ENCODE data around the gene PCP4.

Gene PCP4

DNA sequence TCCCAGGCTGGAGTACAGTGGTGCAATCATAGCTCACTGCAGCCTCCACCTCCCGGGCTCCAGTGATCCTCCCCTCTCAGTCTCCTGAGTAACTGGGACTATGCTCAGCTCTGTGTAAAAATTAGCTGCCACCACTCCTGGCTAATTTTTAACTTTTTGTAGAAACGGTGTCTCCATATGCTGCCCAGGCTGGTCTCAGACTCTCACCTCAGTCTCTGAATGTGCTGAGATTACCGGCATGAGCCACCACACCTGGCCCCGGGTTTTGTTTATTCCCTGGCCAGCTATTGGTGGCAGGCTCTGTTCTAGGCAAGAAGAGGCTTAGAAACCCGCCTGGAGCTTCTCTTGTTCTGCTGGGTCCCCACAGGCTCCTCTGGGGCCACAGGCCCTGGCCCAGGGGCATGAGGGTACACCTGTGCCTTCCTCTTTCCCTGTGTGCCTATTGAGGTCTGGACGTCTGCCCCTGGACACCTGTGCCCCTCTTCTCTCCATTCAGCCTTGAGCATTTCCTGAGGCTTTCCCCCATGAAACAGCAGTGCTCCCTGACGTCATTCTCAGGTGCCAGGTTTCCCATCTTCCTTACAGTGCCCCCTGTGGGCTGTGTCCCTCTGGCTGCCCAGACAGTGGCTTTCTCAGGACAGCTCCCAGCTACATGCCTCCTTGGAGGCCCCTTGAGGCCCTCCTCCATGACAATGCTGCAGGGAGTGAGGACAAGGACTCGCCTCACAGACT is 57.5 kb downstream of the PCP4 start:
- DNase-seq: no peak

DNA sequence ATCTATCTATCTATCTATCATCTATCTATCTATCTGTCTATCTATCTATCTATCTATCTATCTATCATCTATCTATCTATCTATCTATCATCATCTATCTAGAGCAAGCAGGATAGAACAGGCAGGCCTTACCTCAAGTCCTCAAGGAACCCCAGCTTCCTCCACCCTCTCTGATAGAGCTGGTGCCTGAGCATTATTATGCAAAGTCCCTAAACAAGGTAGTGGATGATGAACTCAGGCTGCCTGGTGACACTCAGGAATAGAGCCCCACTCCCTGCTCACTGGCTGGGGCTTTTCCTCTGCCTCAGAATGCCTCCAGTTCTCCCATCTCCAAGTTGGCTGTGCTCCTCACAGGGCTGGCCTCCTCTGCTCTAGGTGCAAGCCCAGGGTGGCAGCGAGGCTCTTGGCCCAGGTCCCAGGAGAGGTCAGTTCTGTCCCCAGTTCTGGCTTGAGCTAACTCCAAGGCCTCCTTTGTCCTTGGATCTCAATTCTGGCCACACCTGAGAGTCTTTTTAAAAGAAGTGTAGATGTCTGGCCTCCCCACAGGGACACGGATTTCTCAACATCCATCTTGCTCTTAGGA is 60.2 kb downstream of the PCP4 start:
- no peak for DNase-seq

DNA sequence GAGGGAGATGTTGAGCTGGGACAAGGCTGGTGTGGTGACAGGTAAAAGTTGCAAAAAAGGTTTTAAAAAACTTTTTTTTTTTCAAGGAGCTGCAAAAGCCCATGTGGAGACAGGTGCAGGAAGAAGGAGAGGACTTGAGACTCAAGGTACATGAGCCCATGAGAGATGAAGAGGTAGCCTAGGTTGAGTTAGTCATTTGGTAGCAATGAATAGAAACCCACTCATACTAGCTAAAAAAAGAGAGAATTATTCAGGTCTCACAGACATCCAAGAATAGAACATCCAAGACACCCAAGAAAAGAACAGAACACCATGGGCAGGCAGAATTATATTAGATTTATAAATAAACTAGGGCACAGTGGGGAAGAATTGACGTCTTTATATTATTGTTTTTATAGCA is 65.1 kb downstream of the PCP4 start:
- DNase-seq: no peak

DNA sequence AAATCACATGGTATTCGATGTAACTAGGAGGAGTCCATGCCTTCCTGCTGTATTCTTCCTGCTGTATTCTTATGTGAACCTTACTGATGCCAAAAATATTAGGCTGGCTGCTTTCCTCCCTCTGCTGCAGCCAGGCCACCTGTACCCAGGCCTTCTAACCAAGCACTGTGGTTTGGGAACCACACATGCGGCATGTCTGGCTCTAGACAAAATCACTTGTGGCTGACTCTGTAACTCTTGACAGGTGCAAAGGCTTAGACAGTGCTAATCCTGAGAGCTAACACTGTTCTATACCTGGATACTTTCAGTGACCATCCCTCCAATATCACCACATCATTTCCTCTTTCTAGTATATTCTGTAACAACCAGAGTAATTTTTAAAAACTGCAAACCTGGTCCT is 67.7 kb downstream of the PCP4 start:
- DNase-seq: no peak

DNA sequence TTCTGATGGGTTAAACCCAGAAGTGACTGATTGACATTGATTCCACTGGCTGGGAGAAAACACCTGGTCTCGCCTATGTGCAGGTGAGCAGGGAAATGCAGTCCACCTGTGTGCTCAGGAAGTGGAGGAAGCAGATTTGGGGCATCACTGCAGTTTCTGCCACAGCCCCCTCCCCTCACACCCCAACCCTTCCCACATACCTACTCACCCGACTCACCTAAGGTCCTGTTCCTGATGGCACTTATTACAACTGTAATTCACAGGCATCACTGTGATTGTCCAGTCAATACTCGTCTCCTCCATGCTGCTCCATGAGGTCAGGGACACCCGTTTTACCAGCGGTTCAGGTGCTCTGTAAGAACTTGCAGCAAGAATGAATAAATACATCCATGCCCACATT is 68.5 kb downstream of the PCP4 start:
- DNase-seq: no peak

DNA sequence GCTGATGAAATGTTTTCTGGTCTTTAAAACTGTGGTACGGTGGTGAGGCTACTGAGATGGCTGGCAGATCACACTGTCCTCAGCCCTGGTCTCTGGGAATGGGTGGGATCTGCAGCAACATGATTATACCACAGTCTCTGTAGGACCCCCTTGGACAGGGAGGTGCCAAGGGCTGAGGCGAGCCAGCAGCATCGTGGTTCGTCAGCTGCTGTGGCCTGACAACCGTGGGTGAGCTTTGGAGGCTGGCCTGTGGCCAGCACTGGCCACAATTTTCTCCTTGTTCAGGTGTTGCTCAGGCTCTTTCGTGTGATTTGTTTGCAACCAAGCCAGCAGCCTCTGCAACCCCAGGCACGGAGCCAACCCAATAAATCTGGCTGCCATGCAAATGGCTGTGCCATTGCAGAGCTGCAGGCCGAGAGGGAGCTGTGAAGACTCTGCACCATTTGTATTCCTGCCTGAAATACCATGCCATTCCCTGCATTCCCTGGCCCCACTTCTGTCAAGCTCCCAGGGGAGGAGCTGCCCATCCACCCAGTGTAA is 70.9 kb downstream of the PCP4 start:
- DNase-seq: no peak

DNA sequence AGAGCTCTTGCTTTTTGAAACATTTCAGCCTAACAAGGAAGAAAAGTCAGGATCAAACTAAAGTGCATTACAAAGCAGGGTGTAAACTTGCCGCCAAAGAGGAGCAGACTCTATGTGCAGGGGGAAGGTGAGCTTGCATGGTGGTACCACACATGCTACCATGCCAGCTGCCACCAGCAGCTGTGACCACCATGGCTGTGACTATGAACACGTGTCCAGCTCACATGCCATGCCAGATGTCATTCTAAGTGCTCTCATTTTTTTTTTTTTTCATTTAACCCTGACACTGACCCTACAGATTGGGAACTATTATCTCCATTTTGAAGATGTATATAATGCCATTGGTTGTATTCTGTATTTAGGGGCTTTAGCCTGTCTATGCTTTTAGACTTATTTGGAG is 79.0 kb downstream of the PCP4 start:
- DNase-seq: no peak

DNA sequence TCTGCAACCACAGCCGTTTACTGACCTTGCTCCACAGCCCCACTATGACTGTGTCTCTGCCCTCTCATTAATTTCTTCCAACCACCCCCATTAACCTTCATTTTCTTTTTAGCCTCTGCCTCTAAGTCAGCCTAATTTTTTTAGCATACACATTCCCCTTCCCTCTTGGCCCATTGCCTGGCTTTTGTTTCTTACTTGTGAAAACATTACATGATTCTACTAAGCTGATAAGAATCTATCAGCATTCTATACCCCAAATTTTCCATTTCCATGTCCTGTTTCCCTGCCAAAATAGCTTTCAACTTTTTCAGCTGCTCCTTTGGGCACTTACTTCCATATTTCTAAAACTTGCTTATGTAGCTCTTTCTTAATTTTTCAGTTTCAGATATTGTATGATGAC is 79.8 kb downstream of the PCP4 start:
- no peak for DNase-seq

DNA sequence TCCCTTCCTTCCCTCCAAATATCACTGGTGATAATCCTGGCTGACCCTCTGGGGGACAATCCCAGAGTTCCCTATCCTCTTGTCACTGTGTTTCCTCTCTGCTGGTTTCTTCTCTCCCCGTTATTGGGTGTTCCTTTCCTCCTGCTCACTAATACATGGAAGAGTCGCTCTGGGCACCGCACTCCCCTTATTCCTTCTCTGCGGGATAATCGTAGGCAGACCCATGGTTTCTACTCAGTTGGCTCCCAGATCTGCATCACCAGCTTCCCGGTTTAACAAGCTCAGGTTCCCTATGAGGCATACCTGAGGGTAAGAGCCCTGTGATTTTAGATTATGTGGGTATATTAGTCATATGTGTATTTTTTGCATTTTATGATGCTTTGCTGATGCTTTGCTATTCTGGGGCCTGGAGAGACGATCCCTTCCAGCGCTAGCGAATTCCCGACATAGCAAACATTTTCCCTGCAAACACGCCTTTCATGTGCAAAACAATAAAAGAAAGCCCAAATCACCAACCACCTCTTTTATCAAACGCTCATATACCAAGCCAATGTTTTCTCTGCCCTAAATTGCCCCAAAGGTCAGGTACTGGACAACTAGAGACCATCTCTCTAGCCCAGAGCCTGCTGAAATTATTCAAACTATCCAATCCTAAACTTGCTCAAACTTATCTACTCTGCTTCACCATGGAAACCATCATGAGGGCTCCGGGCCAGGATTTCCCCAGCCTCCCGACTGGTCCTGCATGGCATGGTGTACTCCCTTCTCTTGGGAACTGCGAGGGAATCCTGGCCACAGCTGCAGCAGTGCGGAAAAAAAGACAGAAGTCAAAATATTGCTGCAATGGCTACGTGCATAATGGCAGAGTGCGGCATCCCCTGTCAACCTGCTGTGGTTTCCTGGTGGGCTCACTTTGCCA is 84.2 kb downstream of the PCP4 start:
- DNase-seq: no peak

DNA sequence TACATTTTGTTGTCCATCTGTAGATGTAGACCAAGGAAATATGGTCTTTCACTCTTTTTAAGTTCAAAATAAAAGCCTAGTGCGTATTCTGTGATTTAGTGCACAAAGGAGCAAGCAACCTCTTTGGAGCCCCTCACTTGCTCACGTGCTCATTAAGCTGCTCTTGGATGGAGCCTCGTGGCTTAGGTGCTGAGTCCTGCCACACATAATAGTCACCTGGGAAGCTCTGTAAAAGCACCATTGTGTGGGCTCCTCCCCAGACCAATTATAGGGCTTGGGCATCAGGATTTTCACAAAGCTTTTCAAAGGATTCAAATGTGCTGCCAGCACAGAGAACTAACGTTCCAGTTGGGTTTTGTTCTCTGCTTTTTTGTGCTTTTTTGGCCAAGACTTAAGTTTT is 85.0 kb downstream of the PCP4 start:
- DNase-seq: no peak

DNA sequence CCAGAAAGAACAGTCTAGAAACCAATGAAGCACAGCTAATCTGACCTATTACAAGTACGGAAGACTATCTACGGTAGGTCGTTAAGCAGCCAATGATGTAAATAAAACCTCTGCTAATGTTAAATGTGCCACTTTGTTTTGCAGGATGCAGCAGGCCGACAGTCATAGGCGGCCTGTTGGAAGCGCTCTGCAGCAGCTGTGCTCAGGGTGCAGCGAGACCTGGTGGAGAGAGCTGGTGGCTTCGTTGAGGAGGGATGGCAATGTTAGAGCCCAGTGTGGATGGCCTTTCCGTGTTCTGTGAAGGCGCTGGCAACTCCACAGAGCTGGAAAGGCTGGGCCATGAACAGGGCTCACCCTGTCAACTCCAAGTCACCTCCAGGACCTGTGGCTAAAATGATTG is 87.3 kb downstream of the PCP4 start:
- DNase-seq: no peak

DNA sequence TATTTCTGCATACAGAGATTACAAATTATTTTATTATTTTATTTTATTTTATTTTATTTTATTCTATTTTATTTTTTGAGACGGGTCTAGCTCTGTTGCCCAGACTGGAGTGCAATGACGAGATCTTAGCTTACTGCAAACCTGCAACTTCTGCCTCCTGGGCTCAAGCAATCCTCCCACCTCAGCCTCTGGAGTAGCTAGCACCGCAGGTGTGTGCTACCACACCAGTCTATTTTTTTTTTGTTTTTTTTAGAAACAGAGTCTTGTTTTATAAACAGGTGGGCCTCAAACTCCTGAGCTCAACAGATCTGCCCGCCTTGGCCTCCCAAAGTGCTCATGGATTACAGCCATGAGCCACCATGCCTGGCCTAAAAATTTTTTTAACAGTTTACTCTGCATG is 88.1 kb downstream of the PCP4 start:
- DNase-seq: no peak

DNA sequence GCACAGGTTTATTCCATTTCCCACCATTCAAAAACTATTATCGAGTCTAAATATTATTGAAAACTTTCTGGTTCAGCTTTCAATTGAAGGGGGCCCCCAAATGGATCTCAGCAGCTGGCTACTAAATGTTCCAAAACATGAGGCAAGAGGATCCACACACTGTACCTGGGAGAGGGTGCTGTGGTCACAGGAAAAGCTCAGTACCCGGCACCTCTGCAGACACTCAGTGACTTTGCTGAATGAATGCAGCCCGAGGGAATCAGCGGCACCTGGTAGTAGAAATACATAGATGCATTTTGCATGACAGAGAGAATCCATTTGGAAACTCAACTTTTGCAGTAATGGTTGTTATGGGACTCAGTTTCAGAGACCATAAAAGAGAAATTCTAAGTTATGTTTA is 89.3 kb downstream of the PCP4 start:
- DNase-seq: no peak

DNA sequence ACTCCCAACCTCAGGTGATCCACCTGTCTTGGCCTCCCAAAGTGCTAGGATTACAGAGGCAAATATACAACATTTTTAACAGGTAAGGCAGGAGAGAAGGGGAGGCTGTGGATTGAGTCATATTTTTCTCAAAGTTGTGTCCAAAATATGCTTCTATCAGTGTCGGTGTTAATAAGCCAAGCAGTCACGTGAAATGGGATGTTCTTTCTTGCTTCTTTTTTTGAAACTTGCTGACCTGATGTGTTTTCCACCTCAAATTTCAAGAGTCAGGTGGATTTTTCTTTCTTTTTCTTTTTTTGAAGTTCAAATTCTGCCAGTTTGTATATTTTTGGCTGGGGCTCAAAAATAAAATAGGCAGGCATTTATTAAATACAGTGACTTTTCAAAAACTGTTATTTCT is 91.5 kb downstream of the PCP4 start:
- DNase-seq: no peak

DNA sequence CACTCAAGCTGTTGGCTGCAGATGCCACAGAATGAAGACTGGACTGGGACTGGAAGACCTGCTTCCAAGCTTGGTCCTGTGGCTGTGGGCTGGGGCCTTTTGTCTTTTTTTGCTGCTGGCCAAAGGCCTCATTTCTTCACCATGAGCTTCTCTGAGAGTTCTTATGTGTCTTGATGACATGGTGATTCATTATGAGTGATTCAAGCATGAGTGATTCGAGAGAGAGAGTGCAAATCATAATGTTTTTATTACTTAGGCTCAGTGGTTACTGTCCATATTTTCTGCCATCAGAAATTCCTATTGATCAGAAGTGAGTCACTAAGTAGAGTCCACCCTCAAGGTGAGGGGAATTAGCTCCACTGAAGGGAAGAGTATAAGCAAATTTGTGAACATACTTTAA is 94.0 kb downstream of the PCP4 start:
- no peak for DNase-seq

DNA sequence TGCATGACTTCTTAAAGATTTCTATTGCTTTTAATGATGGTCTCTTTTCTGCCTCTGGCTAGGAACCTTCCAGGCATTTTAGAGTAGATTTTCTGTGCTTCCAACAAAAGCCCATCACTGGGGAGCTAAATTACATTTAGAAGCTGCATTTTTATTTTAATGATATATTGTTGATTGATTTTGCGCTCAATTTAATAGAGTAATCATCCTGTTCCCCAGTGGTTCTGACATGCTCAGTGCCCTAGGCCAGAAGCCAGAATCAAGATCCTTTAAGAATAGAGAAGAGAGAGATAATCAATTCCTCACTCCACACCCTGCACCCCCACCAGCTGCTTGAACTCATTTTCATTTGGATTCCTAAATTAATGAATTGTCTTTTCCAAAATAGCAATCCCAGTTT is 97.8 kb downstream of the PCP4 start:
- DNase-seq: no peak

DNA sequence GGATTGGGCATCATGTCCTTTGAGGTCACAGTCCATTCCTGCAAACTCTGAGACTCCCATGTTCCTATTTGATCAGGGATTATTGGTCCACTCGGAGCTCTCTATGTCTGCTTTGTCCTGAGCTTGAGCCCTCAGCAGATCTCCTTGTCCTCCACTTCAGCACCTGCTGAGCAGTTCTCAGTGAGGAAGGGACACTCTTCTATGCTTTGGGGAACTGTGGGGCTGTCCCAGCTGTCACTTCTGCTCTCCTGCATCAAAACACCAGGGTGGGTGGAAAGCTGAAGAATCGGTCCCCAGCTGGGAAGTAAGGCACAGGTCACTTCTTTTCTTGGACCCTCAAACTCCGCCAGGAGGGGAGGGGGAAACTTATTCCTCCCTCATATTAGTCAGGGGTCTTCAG is 99.5 kb downstream of the PCP4 start:
- no peak for DNase-seq

DNA sequence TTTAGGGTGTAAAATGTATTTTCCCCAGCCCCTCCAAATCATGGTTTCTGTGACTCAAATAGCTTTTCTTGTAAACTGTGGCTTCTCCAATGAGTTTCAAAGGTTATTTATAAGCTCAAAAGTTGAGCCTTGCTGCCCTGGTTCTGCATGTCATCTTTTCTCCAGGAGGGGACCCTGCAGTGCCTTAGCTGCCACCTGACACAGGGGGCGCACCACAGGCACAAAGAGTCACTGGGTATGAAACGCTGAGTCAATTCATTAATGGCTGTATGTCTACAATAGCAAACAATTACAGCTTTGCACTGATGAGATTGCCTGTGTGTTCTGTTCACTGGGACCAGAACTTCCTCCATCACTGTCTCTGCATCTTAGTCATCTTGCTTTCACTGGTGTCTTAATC is 100.8 kb downstream of the PCP4 start:
- no peak for DNase-seq

DNA sequence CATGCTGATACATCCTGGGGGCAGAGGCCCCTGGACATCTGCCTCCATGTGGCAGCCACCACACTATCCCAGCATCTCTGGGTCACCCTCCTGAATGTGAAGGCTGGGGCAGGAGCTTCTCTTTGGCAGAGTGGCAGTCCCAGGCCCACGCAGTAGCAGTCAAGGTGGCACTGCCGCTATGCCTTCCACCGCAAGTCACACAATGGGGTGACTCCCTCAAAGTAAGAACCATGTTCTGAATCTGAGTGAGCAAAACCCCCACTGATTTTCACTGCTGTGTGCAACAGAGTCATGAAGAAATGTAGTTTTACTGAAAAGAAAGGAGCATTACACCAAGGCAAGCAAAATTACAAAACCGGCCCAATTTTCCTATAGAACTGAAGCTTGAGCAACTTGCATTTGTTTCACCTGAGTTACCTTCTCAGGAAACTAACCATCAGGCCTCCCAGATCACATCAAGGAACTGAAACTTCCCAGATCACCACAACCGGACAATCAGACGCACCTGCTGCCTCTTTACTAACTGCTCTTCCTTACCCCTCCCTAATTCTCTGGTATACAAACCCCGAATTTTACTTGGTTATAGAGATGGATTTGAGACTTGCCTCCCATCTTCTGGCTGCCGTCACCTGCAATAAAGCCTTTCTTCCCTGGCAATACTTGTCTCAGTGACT is 102.6 kb downstream of the PCP4 start:
- no peak for DNase-seq

DNA sequence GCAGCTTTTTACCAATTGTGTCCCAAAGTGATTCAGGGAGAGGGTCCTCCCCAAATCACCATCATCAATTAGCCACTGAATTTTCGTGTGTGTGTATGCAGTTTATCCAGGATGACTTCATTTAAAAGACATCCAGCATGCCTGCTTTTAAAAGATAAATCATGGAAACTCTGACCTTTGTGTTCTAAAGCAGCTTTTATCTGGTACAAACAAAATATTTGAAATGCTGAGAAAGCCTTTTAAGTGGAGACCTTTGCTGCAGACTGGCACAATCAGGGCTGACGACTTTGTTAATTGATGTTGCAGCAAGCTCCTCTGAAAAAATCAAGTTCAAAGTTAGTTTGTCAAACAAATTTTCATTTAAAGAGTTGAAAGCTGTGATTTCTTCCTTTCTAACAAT is 104.7 kb downstream of the PCP4 start:
- DNase-seq: no peak

DNA sequence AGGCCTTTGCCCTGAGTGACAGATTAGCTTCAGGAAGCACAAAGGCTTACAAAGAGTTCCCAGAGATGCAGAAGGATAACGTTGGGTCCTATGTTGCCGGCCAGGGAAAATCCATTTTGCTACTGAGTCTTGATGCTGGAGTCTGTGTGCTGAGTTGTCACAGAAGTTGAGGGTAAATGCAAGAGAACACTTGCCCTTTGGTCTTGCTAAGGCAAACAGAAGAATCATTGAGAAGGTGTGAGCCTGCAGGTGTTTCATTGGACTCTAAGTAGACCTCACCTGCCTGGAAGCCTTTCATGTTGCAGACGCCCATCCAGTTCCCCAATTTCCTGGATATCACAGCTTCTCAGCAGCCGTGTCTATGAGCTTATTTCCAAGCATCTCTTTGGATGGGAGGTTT is 105.2 kb downstream of the PCP4 start:
- no peak for DNase-seq

DNA sequence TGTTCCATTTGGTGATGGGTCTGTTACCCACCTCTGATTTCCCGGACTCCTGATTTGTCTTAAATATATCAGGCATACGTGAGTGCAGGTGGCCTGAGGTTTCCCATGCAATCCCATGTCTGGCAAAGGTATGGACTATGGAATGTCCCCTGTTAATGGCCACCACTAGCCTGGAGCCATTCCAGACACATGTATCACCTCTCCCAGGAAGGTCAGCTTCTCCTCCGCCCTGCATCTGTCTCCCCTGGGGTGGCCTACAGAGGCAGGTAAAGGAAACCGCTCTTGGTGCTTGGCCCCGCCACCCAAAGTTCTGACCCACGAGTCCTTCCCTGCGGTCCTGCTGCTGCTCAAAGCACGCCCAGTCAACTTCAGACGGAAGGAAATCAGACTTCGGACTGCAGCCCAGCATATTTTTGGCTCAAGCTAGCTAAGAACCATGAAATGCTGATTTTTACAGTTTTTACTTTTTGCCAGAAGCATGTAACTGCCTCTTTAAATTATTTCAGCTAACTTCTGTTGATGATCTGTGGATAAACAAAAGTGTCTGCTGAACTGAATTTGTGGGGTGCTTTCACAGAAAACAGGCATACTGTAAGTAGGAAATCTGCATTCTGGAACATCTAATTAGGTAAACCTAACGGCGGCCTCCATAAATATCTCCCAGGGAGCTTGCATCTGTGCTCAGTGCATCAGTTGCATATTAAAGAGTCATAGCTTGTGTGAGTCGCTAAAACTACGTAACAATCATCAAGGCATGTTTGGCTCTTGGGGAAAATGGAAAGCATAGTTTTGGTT is 105.9 kb downstream of the PCP4 start:
- no peak for DNase-seq
